GM21717 (cell line): ENCODE results near the gene TFEB.
A peak's percentile ranks its signal among the peaks of the same experiment; 100 is the strongest.

Experiments
- ATAC-seq: cut with Tn5 transposase; IDR thresholded peaks from one replicate; pipeline ENCODE4 v1.9.1; 2021; ENCODE audit warnings: mild to moderate bottlenecking, moderate library complexity; ENCODE audit not compliant: unreplicated experiment

TFEB gene

GRCh38 chr6:41724228-41724580 is 11.2 kb downstream of the TFEB start:
- ATAC-seq, result no peak

- peak; percentile 64 for ATAC-seq
Observed at GRCh38 chr6:41723530-41724227, 11.7 kb downstream of the TFEB start.

GRCh38 chr6:41722969-41723529 is 12.4 kb downstream of the TFEB start:
- ATAC-seq, result no peak

- ATAC-seq, result no peak
Observed at GRCh38 chr6:41721414-41721813, 14.0 kb downstream of the TFEB start.

GRCh38 chr6:41720783-41721182 is 14.6 kb downstream of the TFEB start:
- ATAC-seq, result no peak

GRCh38 chr6:41720262-41720620 is 15.2 kb downstream of the TFEB start:
- ATAC-seq, result no peak

- ATAC-seq, result no peak
Observed at GRCh38 chr6:41719436-41720261, 15.8 kb downstream of the TFEB start.

GRCh38 chr6:41718828-41719227 is 16.6 kb downstream of the TFEB start:
- no peak for ATAC-seq

GRCh38 chr6:41717392-41717736 is 18.0 kb downstream of the TFEB start:
- ATAC-seq, result no peak

- no peak for ATAC-seq
Observed at GRCh38 chr6:41716516-41717391, 18.7 kb downstream of the TFEB start.

GRCh38 chr6:41715795-41716515 is 19.5 kb downstream of the TFEB start:
- ATAC-seq, result no peak

GRCh38 chr6:41714556-41715273 is 20.7 kb downstream of the TFEB start:
- ATAC-seq, result no peak

GRCh38 chr6:41713650-41714291 is 21.6 kb downstream of the TFEB start:
- peak; percentile 47 for ATAC-seq

- ATAC-seq, result peak; percentile 13
Observed at GRCh38 chr6:41713159-41713649, 22.2 kb downstream of the TFEB start.

GRCh38 chr6:41712651-41713103 is 22.7 kb downstream of the TFEB start:
- no peak for ATAC-seq

GRCh38 chr6:41711323-41712038 is 23.9 kb downstream of the TFEB start:
- no peak for ATAC-seq

GRCh38 chr6:41709375-41709774 is 26.0 kb downstream of the TFEB start:
- ATAC-seq, result no peak

GRCh38 chr6:41708856-41709255 is 26.6 kb downstream of the TFEB start:
- no peak for ATAC-seq
